NB4 (cell line): ENCODE data around the gene EEF1A1.

Source experiments
- MYC ChIP-seq: IDR thresholded peaks from 2 replicates; pipeline ENCODE4 v1.6.1; 2011; ENCODE audit warnings: low read depth, low read length
- TF ChIP-seq, protein P1 (sequence below): IDR thresholded peaks from one replicate; pipeline ENCODE4 v1.5.1; 2012; ENCODE audit warnings: low read depth, low read length
- TF ChIP-seq, protein P2 (sequence below): IDR thresholded peaks from 2 replicates; pipeline ENCODE4 v1.6.1; 2011; ENCODE audit warnings: low read depth, low read length

DNA sequence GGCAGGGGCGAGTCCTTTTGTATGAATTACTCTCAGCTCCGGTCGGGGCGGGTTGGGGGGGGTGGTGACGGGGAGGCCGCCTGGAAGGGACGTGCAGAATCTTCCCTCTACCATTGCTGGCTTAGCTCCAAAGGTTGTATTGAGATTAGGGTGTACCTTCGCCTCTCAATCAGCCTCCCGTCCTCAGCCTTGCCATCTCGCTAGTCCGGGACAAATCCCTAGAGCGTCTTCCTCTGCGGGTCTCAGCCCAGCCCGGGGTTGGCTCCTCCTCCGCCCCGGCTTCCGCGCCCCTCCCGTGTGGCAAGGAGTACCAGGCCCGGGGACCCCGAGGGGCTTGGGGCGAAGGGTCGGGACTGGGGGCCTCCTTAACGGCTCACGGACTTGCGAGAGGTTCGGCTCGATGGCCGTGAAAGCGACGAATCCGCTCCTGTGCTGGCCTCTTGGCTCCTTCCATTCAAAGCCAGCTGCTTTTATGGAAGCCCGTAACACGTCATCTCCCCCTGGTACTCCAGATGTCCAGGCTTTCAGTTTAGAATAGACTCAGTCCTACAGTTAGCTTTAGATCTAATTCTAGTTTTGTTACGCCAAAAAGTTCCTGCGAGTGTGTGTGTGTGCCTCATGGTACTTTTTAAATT lies 636 bp upstream of the EEF1A1 start:
- TF ChIP-seq, protein P1, sequence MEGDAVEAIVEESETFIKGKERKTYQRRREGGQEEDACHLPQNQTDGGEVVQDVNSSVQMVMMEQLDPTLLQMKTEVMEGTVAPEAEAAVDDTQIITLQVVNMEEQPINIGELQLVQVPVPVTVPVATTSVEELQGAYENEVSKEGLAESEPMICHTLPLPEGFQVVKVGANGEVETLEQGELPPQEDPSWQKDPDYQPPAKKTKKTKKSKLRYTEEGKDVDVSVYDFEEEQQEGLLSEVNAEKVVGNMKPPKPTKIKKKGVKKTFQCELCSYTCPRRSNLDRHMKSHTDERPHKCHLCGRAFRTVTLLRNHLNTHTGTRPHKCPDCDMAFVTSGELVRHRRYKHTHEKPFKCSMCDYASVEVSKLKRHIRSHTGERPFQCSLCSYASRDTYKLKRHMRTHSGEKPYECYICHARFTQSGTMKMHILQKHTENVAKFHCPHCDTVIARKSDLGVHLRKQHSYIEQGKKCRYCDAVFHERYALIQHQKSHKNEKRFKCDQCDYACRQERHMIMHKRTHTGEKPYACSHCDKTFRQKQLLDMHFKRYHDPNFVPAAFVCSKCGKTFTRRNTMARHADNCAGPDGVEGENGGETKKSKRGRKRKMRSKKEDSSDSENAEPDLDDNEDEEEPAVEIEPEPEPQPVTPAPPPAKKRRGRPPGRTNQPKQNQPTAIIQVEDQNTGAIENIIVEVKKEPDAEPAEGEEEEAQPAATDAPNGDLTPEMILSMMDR: no peak
- TF ChIP-seq, protein P2, sequence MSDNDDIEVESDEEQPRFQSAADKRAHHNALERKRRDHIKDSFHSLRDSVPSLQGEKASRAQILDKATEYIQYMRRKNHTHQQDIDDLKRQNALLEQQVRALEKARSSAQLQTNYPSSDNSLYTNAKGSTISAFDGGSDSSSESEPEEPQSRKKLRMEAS: no peak
- no peak for TF ChIP-seq MYC
